Neural progenitor cell (in vitro differentiated cells): ENCODE results near the gene ZNF516. TPM values are rescaled to one million over a fixed set of nuclear protein-coding genes. Genes with fewer than 3 reads are reported as not detected.
A peak's percentile ranks its signal among the peaks of the same experiment; 100 is the strongest.

ENCODE experiments used
- DNase-seq: peaks from one replicate; pipeline ENCODE4 v3.0.0-alpha.2; 2016; ENCODE audit warnings: low spot score
- H2AFZ ChIP-seq: fragments of 200-600 bp; sonication (generic); replicated peaks from 2 replicates; pipeline ENCODE4 v1.6.1; 2016; ENCODE audit warnings: antibody characterized with exemption
- H3F3A ChIP-seq: fragments of 200-600 bp; sonication (generic); 2 replicates; pipeline ENCODE4 v1.6.1; 2016; ENCODE audit warnings: antibody characterized with exemption, low read depth
- H3K27ac ChIP-seq: fragments of 200-600 bp; sonication (generic); 2 replicates; pipeline ENCODE4 v1.5.1; 2016; ENCODE audit warnings: mild to moderate bottlenecking
- H3K27me3 ChIP-seq: fragments of 200-600 bp; sonication (generic); 2 replicates; pipeline ENCODE4 v1.6.1; 2016; ENCODE audit warnings: mild to moderate bottlenecking, moderate library complexity
- H3K36me3 ChIP-seq: fragments of 200-600 bp; sonication (generic); 2 replicates; pipeline ENCODE4 v1.5.1; 2016
- H3K4me1 ChIP-seq: fragments of 200-600 bp; sonication (generic); 2 replicates; pipeline ENCODE4 v1.6.1; 2016; ENCODE audit warnings: mixed run types
- H3K4me2 ChIP-seq: fragments of 200-600 bp; sonication (generic); 2 replicates; pipeline ENCODE4 v1.6.1; 2016
- H3K4me3 ChIP-seq: fragments of 200-600 bp; sonication (generic); 2 replicates; pipeline ENCODE4 v1.5.1; 2016
- H3K79me2 ChIP-seq: fragments of 200-600 bp; sonication (generic); 2 replicates; pipeline ENCODE4 v1.6.1; 2016; ENCODE audit warnings: low read depth
- H3K9ac ChIP-seq: fragments of 200-600 bp; sonication (generic); 2 replicates; pipeline ENCODE4 v1.6.1; 2016
- H3K9me3 ChIP-seq: fragments of 200-600 bp; sonication (generic); 2 replicates; pipeline ENCODE4 v1.5.1; 2016; ENCODE audit warnings: low read depth
- H4K20me1 ChIP-seq: fragments of 200-600 bp; sonication (generic); 2 replicates; pipeline ENCODE4 v1.6.1; 2016; ENCODE audit warnings: low read depth
- H3K27ac Mint-ChIP-seq: 3 replicates; pipeline ENCODE4 v1.8.0; 2021; ENCODE audit warnings: mixed read lengths
- H3K27me3 Mint-ChIP-seq: 2 replicates; pipeline ENCODE4 v1.8.0; 2022; ENCODE audit warnings: low read depth, mild to moderate bottlenecking, inconsistent platforms, moderate library complexity, mixed read lengths; ENCODE audit not compliant: insufficient read depth
- H3K36me3 Mint-ChIP-seq: 3 replicates; pipeline ENCODE4 v1.8.0; 2021; ENCODE audit warnings: mixed read lengths
- H3K4me1 Mint-ChIP-seq: 3 replicates; pipeline ENCODE4 v1.8.0; 2021; ENCODE audit warnings: mixed read lengths
- H3K4me3 Mint-ChIP-seq: 3 replicates; pipeline ENCODE4 v1.8.0; 2021; ENCODE audit warnings: mild to moderate bottlenecking, moderate library complexity, mixed read lengths
- H3K9me3 Mint-ChIP-seq: 3 replicates; pipeline ENCODE4 v1.8.0; 2020; ENCODE audit warnings: mixed read lengths
- CTCF ChIP-seq: fragments of 200-600 bp; sonication (generic); IDR thresholded peaks from 2 replicates; pipeline ENCODE4 v1.5.1; 2017; ENCODE audit warnings: antibody characterized with exemption, mild to moderate bottlenecking
- EZH2 ChIP-seq: fragments of 200-600 bp; sonication (generic); IDR thresholded peaks from 2 replicates; pipeline ENCODE4 v1.6.1; 2017; ENCODE audit warnings: antibody characterized with exemption, mild to moderate bottlenecking, moderate library complexity
- EZH2phosphoT487 ChIP-seq: fragments of 200-600 bp; sonication (generic); IDR thresholded peaks from 2 replicates; pipeline ENCODE4 v1.6.1; 2017; ENCODE audit warnings: antibody characterized with exemption
- total RNA-seq: library from RNA; depleted of rRNA; stranded (reverse); fragments of >200 nt; gene quantifications from 2 replicates; pipeline ENCODE4 v1.2.3, GENCODE V29; 2015; ENCODE audit warnings: low replicate concordance

ZNF516 gene
- total RNA-seq, 1 donor from 2014 or later: 45.5 TPM

- TF ChIP-seq EZH2 (peak; percentile 39), EZH2phosphoT487 (no peak), CTCF (no peak)
- Histone ChIP-seq H2AFZ (no peak overlapping the region), H3K9ac (no peak overlapping the region), H3K27me3 (peaks cover 6% of the 10 kb centered on the region), H3F3A (peaks cover 51% of the 10 kb centered on the region), H3K4me1 (peaks cover 40% of the 10 kb centered on the region), H3K9me3 (no peaks in the 10 kb centered on the region), H3K4me3 (peak overlapping the region; percentile 67), H3K36me3 (no peaks in the 10 kb centered on the region), H4K20me1 (peaks cover 55% of the 10 kb centered on the region), H3K4me2 (peak overlapping the region; percentile 82), H3K27ac (peak overlapping the region; percentile 75), H3K79me2 (peaks cover 69% of the 10 kb centered on the region)
- Mint-ChIP-seq H3K27me3 (peaks cover 10% of the 10 kb centered on the region), H3K4me1 (peaks cover 40% of the 10 kb centered on the region), H3K36me3 (no peaks in the 10 kb centered on the region), H3K27ac (peak overlapping the region; percentile 72), H3K4me3 (peak overlapping the region; percentile 91), H3K9me3 (no peaks in the 10 kb centered on the region)
- DNase-seq: peak; percentile 69
These were observed 3.0 kb downstream of the ZNF516 start for GRCh38 chr18:76491776-76492668.

GRCh38 chr18:76491473-76491775 is 3.6 kb downstream of the ZNF516 start:
- H3F3A ChIP-seq: peaks cover 46% of the 10 kb centered on the region
- Mint-ChIP-seq H3K36me3 (no peaks in the 10 kb centered on the region), H3K4me1 (peaks cover 40% of the 10 kb centered on the region), H3K27me3 (peaks cover 10% of the 10 kb centered on the region), H3K9me3 (no peaks in the 10 kb centered on the region), H3K27ac (no peak overlapping the region), H3K4me3 (peak overlapping the region; percentile 91)
- H3K9ac ChIP-seq: no peak overlapping the region
- H3K4me2 ChIP-seq: peak overlapping the region; percentile 82
- no peaks in the 10 kb centered on the region for H3K27me3 ChIP-seq
- H3K9me3 ChIP-seq: no peaks in the 10 kb centered on the region
- H2AFZ ChIP-seq: no peak overlapping the region
- H3K36me3 ChIP-seq: no peaks in the 10 kb centered on the region
- peaks cover 40% of the 10 kb centered on the region for H3K4me1 ChIP-seq
- H3K27ac ChIP-seq: no peak overlapping the region
- TF ChIP-seq EZH2: no peak
- TF ChIP-seq CTCF: no peak
- TF ChIP-seq EZH2phosphoT487: no peak
- peak; percentile 83 for DNase-seq
- peaks cover 61% of the 10 kb centered on the region for H4K20me1 ChIP-seq
- H3K79me2 ChIP-seq: peaks cover 75% of the 10 kb centered on the region
- H3K4me3 ChIP-seq: peak overlapping the region; percentile 67

- Histone ChIP-seq H3K36me3 (no peaks in the 10 kb centered on the region), H2AFZ (no peak overlapping the region), H3K79me2 (peaks cover 81% of the 10 kb centered on the region), H4K20me1 (peaks cover 66% of the 10 kb centered on the region), H3K27ac (no peak overlapping the region), H3K4me3 (peak overlapping the region; percentile 67), H3F3A (peaks cover 46% of the 10 kb centered on the region), H3K9me3 (no peaks in the 10 kb centered on the region), H3K27me3 (no peaks in the 10 kb centered on the region), H3K9ac (peak overlapping the region; percentile 62), H3K4me1 (peaks cover 44% of the 10 kb centered on the region), H3K4me2 (peak overlapping the region; percentile 96)
- Mint-ChIP-seq H3K36me3 (peaks cover 1% of the 10 kb centered on the region), H3K4me1 (peaks cover 44% of the 10 kb centered on the region), H3K27ac (peak overlapping the region; percentile 96), H3K27me3 (peaks cover 10% of the 10 kb centered on the region), H3K9me3 (no peaks in the 10 kb centered on the region), H3K4me3 (peak overlapping the region; percentile 97)
- peak; percentile 56 for DNase-seq
- TF ChIP-seq EZH2phosphoT487: no peak
These were observed 4.2 kb downstream of the ZNF516 start for GRCh38 chr18:76490670-76491472.
